Immature natural killer cell (primary cell): ENCODE measurements around the gene LURAP1L. TPM values are rescaled to one million over a fixed set of nuclear protein-coding genes. Genes with fewer than 3 reads are reported as not detected.

Experiments used
- DNase-seq, 3 donors: peaks; one replicate each; pipeline ENCODE4 v3.0.0; 2022; ENCODE audit warnings: mixed read lengths in 1 of 3
- H3K27ac Mint-ChIP-seq, 6 donors: one replicate each; pipeline ENCODE4 v1.8.0; 2020; ENCODE audit warnings: mixed read lengths in 6 of 6, mild to moderate bottlenecking in 5 of 6, inconsistent platforms in 4 of 6, moderate library complexity in 3 of 6
- H3K27me3 Mint-ChIP-seq, 3 donors: one replicate each; pipeline ENCODE4 v1.8.0; 2020 to 2021; ENCODE audit warnings: low read depth in 3 of 3, mild to moderate bottlenecking in 3 of 3, mixed read lengths in 3 of 3, moderate library complexity in 3 of 3, inconsistent platforms in 1 of 3
- H3K36me3 Mint-ChIP-seq, 3 donors: one replicate each; pipeline ENCODE4 v1.8.0; 2020; ENCODE audit warnings: mixed read lengths in 3 of 3, inconsistent platforms in 2 of 3, mild to moderate bottlenecking in 2 of 3
- H3K4me1 Mint-ChIP-seq, 2 donors: one replicate each; pipeline ENCODE4 v1.8.0; 2020; ENCODE audit warnings: inconsistent platforms in 2 of 2, mild to moderate bottlenecking in 2 of 2, mixed read lengths in 2 of 2, moderate library complexity in 1 of 2
- H3K4me3 Mint-ChIP-seq, 5 donors: one replicate each; pipeline ENCODE4 v1.8.0; 2020; ENCODE audit warnings: mild to moderate bottlenecking in 5 of 5, mixed read lengths in 5 of 5, inconsistent platforms in 3 of 5, moderate library complexity in 3 of 5
- H3K9me3 Mint-ChIP-seq, 6 donors: one replicate each; pipeline ENCODE4 v1.8.0; 2020; ENCODE audit warnings: mild to moderate bottlenecking in 6 of 6, mixed read lengths in 6 of 6, inconsistent platforms in 4 of 6, moderate library complexity in 3 of 6
- polyA plus RNA-seq, 3 donors: library from polyadenylated mRNA; unstranded; fragments of 300-500 nt; fragmentation: Illumina TruSeq; gene quantifications; one replicate each; pipeline ENCODE4 v1.2.3, GENCODE V29; 2021

The LURAP1L gene
- polyA plus RNA-seq, result not detected

GRCh38 chr9:12774861-12775678 is at the start of gene LURAP1L:
LURAP1L (plus strand) TSS chr9:12775020; CDS start chr9:12775716, 696 bp downstream.
- DNase-seq, result no peak
- Mint-ChIP-seq H3K36me3 (no peaks in the 10 kb centered on the region), H3K4me1 (peaks cover 0 to 8% of the 10 kb centered on the region in 2 donors), H3K27me3 (peaks cover 6 to 10% (median 8%) of the 10 kb centered on the region in 3 donors), H3K27ac (no peak within 1 kb of the TSS), H3K4me3 (peak within 1 kb of the TSS; percentile 5 to 68 (median 38)), H3K9me3 (peaks cover 2 to 38% (median 12%) of the 10 kb centered on the region in 6 donors)

- Mint-ChIP-seq H3K27me3 (no peaks in the 10 kb centered on the region), H3K4me1 (no peaks in the 10 kb centered on the region), H3K36me3 (no peaks in the 10 kb centered on the region), H3K4me3 (no peak overlapping the region), H3K9me3 (peaks cover under 1 to 50% (median 17%) of the 10 kb centered on the region in 6 donors), H3K27ac (no peak overlapping the region)
- no peak for DNase-seq
Measured at GRCh38 chr9:12726795-12727194, 48.0 kb upstream of the LURAP1L start.

GRCh38 chr9:12730198-12730597 is 44.6 kb upstream of the LURAP1L start:
- no peaks in the 10 kb centered on the region for H3K4me1 Mint-ChIP-seq
- no peak for DNase-seq
- peaks cover 2 to 35% (median 18%) of the 10 kb centered on the region in 6 donors for H3K9me3 Mint-ChIP-seq
- no peaks in the 10 kb centered on the region for H3K36me3 Mint-ChIP-seq
- peaks cover 0 to 2% (median 0%) of the 10 kb centered on the region in 3 donors for H3K27me3 Mint-ChIP-seq
- no peak overlapping the region for H3K4me3 Mint-ChIP-seq
- no peak overlapping the region for H3K27ac Mint-ChIP-seq

GRCh38 chr9:12730927-12731326 is 43.9 kb upstream of the LURAP1L start:
- Mint-ChIP-seq H3K27ac (no peak overlapping the region), H3K9me3 (peaks cover 2 to 40% (median 18%) of the 10 kb centered on the region in 6 donors), H3K4me3 (no peak overlapping the region), H3K27me3 (peaks cover 0 to 2% (median 0%) of the 10 kb centered on the region in 3 donors), H3K36me3 (no peaks in the 10 kb centered on the region), H3K4me1 (no peaks in the 10 kb centered on the region)
- no peak for DNase-seq

GRCh38 chr9:12732971-12733370 is 41.8 kb upstream of the LURAP1L start:
- peaks cover 2 to 46% (median 17%) of the 10 kb centered on the region in 6 donors for H3K9me3 Mint-ChIP-seq
- H3K27me3 Mint-ChIP-seq, result peaks cover 0 to 2% (median 0%) of the 10 kb centered on the region in 3 donors
- no peak overlapping the region for H3K4me3 Mint-ChIP-seq
- H3K27ac Mint-ChIP-seq, result no peak overlapping the region
- DNase-seq, result no peak
- H3K36me3 Mint-ChIP-seq, result no peaks in the 10 kb centered on the region
- H3K4me1 Mint-ChIP-seq, result no peaks in the 10 kb centered on the region

GRCh38 chr9:12735665-12736064 is 39.2 kb upstream of the LURAP1L start:
- Mint-ChIP-seq H3K4me1 (no peaks in the 10 kb centered on the region), H3K36me3 (no peaks in the 10 kb centered on the region), H3K4me3 (no peak overlapping the region), H3K9me3 (peaks cover 2 to 36% (median 15%) of the 10 kb centered on the region in 6 donors), H3K27ac (no peak overlapping the region), H3K27me3 (peaks cover 0 to 2% (median 0%) of the 10 kb centered on the region in 3 donors)
- no peak for DNase-seq

GRCh38 chr9:12737871-12738270 is 36.9 kb upstream of the LURAP1L start:
- Mint-ChIP-seq H3K4me3 (no peak overlapping the region), H3K27ac (no peak overlapping the region)

GRCh38 chr9:12739014-12739652 is 35.7 kb upstream of the LURAP1L start:
- H3K9me3 Mint-ChIP-seq, result peaks cover 3 to 38% (median 21%) of the 10 kb centered on the region in 6 donors
- H3K27me3 Mint-ChIP-seq, result no peaks in the 10 kb centered on the region
- no peak for DNase-seq
- H3K36me3 Mint-ChIP-seq, result no peaks in the 10 kb centered on the region
- no peaks in the 10 kb centered on the region for H3K4me1 Mint-ChIP-seq
- H3K27ac Mint-ChIP-seq, result no peak overlapping the region
- no peak overlapping the region for H3K4me3 Mint-ChIP-seq

More at GRCh38 chr9:12737871-12738270, 36.9 kb upstream of the LURAP1L start:
- no peak for DNase-seq
- H3K9me3 Mint-ChIP-seq, result peaks cover 0 to 35% (median 15%) of the 10 kb centered on the region in 6 donors
- no peaks in the 10 kb centered on the region for H3K4me1 Mint-ChIP-seq
- peaks cover 0 to 2% (median 0%) of the 10 kb centered on the region in 3 donors for H3K27me3 Mint-ChIP-seq
- H3K36me3 Mint-ChIP-seq, result no peaks in the 10 kb centered on the region

GRCh38 chr9:12740845-12741244 is 34.0 kb upstream of the LURAP1L start:
- H3K27me3 Mint-ChIP-seq, result no peaks in the 10 kb centered on the region
- H3K4me1 Mint-ChIP-seq, result no peaks in the 10 kb centered on the region
- H3K27ac Mint-ChIP-seq, result no peak overlapping the region
- peaks cover 3 to 36% (median 26%) of the 10 kb centered on the region in 6 donors for H3K9me3 Mint-ChIP-seq
- no peak overlapping the region for H3K4me3 Mint-ChIP-seq
- no peak for DNase-seq
- H3K36me3 Mint-ChIP-seq, result no peaks in the 10 kb centered on the region

GRCh38 chr9:12748016-12748415 is 26.8 kb upstream of the LURAP1L start:
- Mint-ChIP-seq H3K4me3 (no peak overlapping the region), H3K4me1 (no peaks in the 10 kb centered on the region), H3K27ac (no peak overlapping the region), H3K27me3 (peaks cover 0 to 2% (median 0%) of the 10 kb centered on the region in 3 donors), H3K9me3 (peaks cover 3 to 76% (median 36%) of the 10 kb centered on the region in 6 donors), H3K36me3 (peaks cover 0 to 3% (median 0%) of the 10 kb centered on the region in 3 donors)
- DNase-seq, result no peak

- Mint-ChIP-seq H3K4me1 (no peaks in the 10 kb centered on the region), H3K36me3 (peaks cover 0 to 3% (median 0%) of the 10 kb centered on the region in 3 donors), H3K4me3 (no peak overlapping the region), H3K9me3 (peaks cover 0 to 73% (median 30%) of the 10 kb centered on the region in 6 donors), H3K27me3 (peaks cover 0 to 2% (median 0%) of the 10 kb centered on the region in 3 donors), H3K27ac (no peak overlapping the region)
- no peak for DNase-seq
Measured at GRCh38 chr9:12748954-12749353, 25.9 kb upstream of the LURAP1L start.

- Mint-ChIP-seq H3K9me3 (peaks cover 2 to 46% (median 9%) of the 10 kb centered on the region in 6 donors), H3K36me3 (no peaks in the 10 kb centered on the region), H3K4me1 (no peaks in the 10 kb centered on the region), H3K4me3 (no peak overlapping the region), H3K27ac (no peak overlapping the region), H3K27me3 (no peaks in the 10 kb centered on the region)
- DNase-seq, result no peak
Measured at GRCh38 chr9:12753931-12754330, 20.9 kb upstream of the LURAP1L start.

GRCh38 chr9:12759761-12760160 is 15.1 kb upstream of the LURAP1L start:
- no peak for DNase-seq
- Mint-ChIP-seq H3K4me1 (no peaks in the 10 kb centered on the region), H3K36me3 (peaks cover 0 to 4% (median 0%) of the 10 kb centered on the region in 3 donors), H3K4me3 (no peak overlapping the region), H3K9me3 (peaks cover 4 to 36% (median 9%) of the 10 kb centered on the region in 6 donors), H3K27me3 (no peaks in the 10 kb centered on the region), H3K27ac (no peak overlapping the region)

- no peak for DNase-seq
- Mint-ChIP-seq H3K36me3 (peaks cover 0 to 4% (median 0%) of the 10 kb centered on the region in 3 donors), H3K27me3 (no peaks in the 10 kb centered on the region), H3K4me1 (no peaks in the 10 kb centered on the region), H3K4me3 (no peak overlapping the region), H3K27ac (no peak overlapping the region), H3K9me3 (peaks cover 6 to 36% (median 11%) of the 10 kb centered on the region in 6 donors)
Measured at GRCh38 chr9:12760758-12761157, 14.1 kb upstream of the LURAP1L start.
